Suprapubic skin (tissue), 4 donors: ENCODE results near the gene CACNA1H. TPM values are rescaled to one million over a fixed set of nuclear protein-coding genes. Genes with fewer than 3 reads are reported as not detected.

Experiments
- DNase-seq, 2 donors: peaks; one replicate each; pipeline ENCODE4 v3.0.0-alpha.2; 2019; ENCODE audit warnings: low spot score in 2 of 2
- H3K27ac ChIP-seq: fragments of 200-600 bp; sonication (generic); one replicate; pipeline ENCODE4 v1.5.1; 2019
- H3K27me3 ChIP-seq: fragments of 200-600 bp; sonication (generic); one replicate; pipeline ENCODE4 v1.5.1; 2019
- H3K36me3 ChIP-seq: fragments of 200-600 bp; sonication (generic); one replicate; pipeline ENCODE4 v1.5.1; 2019
- H3K4me1 ChIP-seq: fragments of 200-600 bp; sonication (generic); one replicate; pipeline ENCODE4 v1.5.1; 2019
- H3K4me3 ChIP-seq: fragments of 200-600 bp; sonication (generic); one replicate; pipeline ENCODE4 v1.5.1; 2019; ENCODE audit warnings: mild to moderate bottlenecking
- H3K9me3 ChIP-seq: fragments of 200-600 bp; sonication (generic); one replicate; pipeline ENCODE4 v1.5.1; 2019
- EP300 ChIP-seq: sonication (generic); formaldehyde crosslinking; IDR thresholded peaks from one replicate; pipeline ENCODE4 v1.6.1; 2017; ENCODE audit warnings: antibody characterized with exemption
- POLR2A ChIP-seq, 2 donors: fragments of 450-650 bp; IDR thresholded peaks; one replicate each; pipeline ENCODE4 v1.6.1; 2017; ENCODE audit warnings: antibody characterized with exemption in 2 of 2, mild to moderate bottlenecking in 2 of 2, moderate library complexity in 2 of 2
- POLR2AphosphoS5 ChIP-seq, 3 donors: sonication (generic); formaldehyde crosslinking; IDR thresholded peaks; one replicate each; pipeline ENCODE4 v1.6.1; 2017; ENCODE audit warnings: antibody characterized with exemption in 3 of 3
- WGBS: methylation state at CpG from one replicate; pipeline ENCODE4 v1.1.5; 2018; 5-methylcytosine and 5-hydroxymethylcytosine counted together
- total RNA-seq, 4 donors: library from RNA; depleted of rRNA; stranded (reverse); fragments of >200 nt; gene quantifications; one replicate each; pipeline ENCODE4 v1.1.0, GENCODE V29; 2016
- TF ChIP-seq, protein P1 (sequence below), 2 donors: fragments of 200-600 bp in 1 of 2; fragments of 450-650 bp in 1 of 2; sonication (generic) in 1 of 2; IDR thresholded peaks; one replicate each; pipeline ENCODE4 v1.5.1; 2016 to 2019; ENCODE audit warnings: antibody characterized with exemption in 2 of 2, mild to moderate bottlenecking in 1 of 2, moderate library complexity in 1 of 2

The CACNA1H gene
- total RNA-seq, 4 donors from 2014 or later = 19.4 to 167 (median 38.4) TPM

DNA sequence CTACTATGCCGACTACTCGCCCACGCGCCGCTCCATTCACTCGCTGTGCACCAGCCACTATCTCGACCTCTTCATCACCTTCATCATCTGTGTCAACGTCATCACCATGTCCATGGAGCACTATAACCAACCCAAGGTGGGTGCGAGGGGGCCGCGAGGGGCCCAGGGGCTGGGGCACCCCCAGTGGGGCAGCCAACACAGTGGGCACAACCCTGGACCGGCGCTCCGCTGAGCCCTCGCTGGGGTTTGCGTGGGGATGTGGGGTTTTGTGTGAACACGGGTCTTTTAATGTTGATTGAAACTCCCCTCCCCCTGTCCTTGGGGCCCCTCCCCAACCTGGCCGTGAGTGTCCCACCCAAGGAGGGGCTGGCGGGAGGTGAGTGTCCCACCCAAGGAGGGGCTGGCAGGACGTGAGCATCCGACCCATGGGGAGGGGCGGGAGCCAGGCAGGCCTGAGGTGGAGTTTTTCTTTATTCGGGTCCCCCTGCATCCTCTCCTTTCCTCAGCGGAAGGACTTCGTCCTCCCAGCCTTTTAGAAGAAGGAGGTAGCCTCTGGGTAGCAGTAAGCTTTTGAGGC lies 61.0 kb downstream of the CACNA1H start:
- H3K36me3 ChIP-seq = peaks cover 10% of the 10 kb centered on the region
- no peaks in the 10 kb centered on the region for H3K9me3 ChIP-seq
- TF ChIP-seq POLR2A (IDR thresholded peaks at IDR 0.05) (no peak), EP300 (no peak), POLR2AphosphoS5 (IDR thresholded peaks at IDR 0.05) (no peak)
- TF ChIP-seq, protein P1, sequence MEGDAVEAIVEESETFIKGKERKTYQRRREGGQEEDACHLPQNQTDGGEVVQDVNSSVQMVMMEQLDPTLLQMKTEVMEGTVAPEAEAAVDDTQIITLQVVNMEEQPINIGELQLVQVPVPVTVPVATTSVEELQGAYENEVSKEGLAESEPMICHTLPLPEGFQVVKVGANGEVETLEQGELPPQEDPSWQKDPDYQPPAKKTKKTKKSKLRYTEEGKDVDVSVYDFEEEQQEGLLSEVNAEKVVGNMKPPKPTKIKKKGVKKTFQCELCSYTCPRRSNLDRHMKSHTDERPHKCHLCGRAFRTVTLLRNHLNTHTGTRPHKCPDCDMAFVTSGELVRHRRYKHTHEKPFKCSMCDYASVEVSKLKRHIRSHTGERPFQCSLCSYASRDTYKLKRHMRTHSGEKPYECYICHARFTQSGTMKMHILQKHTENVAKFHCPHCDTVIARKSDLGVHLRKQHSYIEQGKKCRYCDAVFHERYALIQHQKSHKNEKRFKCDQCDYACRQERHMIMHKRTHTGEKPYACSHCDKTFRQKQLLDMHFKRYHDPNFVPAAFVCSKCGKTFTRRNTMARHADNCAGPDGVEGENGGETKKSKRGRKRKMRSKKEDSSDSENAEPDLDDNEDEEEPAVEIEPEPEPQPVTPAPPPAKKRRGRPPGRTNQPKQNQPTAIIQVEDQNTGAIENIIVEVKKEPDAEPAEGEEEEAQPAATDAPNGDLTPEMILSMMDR (IDR thresholded peaks at IDR 0.05) = no peak
- peaks cover 27% of the 10 kb centered on the region for H3K27me3 ChIP-seq
- H3K4me3 ChIP-seq = no peak overlapping the region
- no peaks in the 10 kb centered on the region for H3K4me1 ChIP-seq
- 78% methylated on average over 25 of the region's 25 CpGs for WGBS
- DNase-seq = no peak
- H3K27ac ChIP-seq = no peak overlapping the region

DNA sequence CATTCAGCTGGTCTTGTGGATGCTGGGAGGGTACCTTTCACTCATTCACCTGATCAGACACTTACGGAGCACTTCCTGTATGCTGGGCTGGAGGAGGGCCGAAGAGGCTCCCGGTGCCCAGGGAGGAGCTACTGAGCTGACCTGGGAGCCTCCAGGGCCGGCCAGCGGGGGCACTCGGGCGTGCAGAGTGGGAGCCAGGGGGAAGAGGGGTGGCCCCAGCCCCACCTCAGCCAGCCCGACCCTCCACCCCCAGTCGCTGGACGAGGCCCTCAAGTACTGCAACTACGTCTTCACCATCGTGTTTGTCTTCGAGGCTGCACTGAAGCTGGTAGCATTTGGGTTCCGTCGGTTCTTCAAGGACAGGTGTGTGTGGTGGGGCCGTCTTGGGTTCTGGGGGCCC lies 61.8 kb downstream of the CACNA1H start:
- peaks cover 27% of the 10 kb centered on the region for H3K27me3 ChIP-seq
- no peak overlapping the region for H3K27ac ChIP-seq
- no peak for TF ChIP-seq EP300
- no peak for TF ChIP-seq POLR2AphosphoS5 (IDR thresholded peaks at IDR 0.05)
- TF ChIP-seq, protein P1 (IDR thresholded peaks at IDR 0.05) = no peak
- TF ChIP-seq POLR2A (IDR thresholded peaks at IDR 0.05) = no peak
- 89% methylated on average over 7 of the region's 16 CpGs for WGBS
- DNase-seq = no peak
- H3K9me3 ChIP-seq = no peaks in the 10 kb centered on the region
- peaks cover 10% of the 10 kb centered on the region for H3K36me3 ChIP-seq
- no peak overlapping the region for H3K4me3 ChIP-seq
- H3K4me1 ChIP-seq = no peaks in the 10 kb centered on the region

DNA sequence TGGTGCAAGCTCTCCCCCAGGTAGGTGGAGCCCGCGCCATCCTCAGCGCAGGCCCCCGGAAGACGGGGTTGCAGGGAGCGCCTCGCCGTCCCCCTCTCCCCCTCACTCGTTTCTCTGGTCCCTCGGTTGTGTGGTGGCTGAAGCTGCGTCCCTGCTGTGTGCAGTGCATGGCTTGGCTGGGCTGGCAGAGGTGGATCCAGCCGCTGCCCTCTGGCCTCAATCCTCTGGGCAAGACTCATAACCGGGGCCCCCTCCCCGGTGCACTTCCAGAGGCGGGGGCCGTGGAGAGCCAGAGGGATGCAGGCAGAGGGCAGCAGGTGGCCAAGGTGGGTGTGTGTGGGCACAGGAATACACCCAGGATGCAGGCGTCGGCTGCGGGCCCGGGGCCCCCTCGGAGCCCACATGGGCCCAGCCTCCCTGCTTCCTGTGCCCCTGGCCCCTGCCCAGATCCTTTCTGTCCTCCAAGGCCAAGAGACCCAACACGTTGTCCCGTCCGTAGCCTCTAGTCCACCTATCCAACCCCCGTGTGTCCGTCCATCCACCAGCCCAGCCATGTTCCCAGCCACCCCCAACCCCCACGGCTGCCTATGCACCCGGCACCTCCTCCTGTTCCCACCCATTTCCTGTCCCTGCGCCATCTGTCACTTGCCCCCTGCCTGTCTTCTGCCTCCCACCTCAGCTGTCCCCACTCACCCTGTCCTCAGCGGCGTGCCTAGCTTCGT lies 62.8 kb downstream of the CACNA1H start:
- no peaks in the 10 kb centered on the region for H3K9me3 ChIP-seq
- WGBS = 79% methylated on average over 19 of the region's 32 CpGs
- peaks cover 10% of the 10 kb centered on the region for H3K36me3 ChIP-seq
- H3K4me1 ChIP-seq = no peaks in the 10 kb centered on the region
- peaks cover 25% of the 10 kb centered on the region for H3K27me3 ChIP-seq
- DNase-seq = no peak
- TF ChIP-seq POLR2A (IDR thresholded peaks at IDR 0.05) (no peak), EP300 (no peak), POLR2AphosphoS5 (IDR thresholded peaks at IDR 0.05) (no peak)
- TF ChIP-seq, protein P1 (IDR thresholded peaks at IDR 0.05) = no peak
- H3K27ac ChIP-seq = no peak overlapping the region
- H3K4me3 ChIP-seq = no peak overlapping the region

DNA sequence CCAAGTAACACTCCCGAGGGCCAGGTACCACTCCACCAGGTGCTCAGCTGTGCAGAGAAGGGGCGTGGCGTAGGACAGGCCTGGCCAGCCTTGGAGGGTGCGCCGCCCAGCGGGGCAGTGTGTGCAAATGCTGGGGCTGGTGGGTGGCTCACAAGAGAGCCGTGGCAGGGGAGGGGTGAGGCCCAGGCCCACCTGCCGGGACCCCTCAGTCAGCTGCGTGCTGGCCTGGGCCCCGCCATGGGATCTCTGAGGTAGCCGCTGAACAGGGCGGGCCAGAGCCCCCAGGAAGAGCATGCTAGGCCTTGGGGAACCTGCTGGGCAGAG lies 63.4 kb downstream of the CACNA1H start:
- H3K27me3 ChIP-seq = peaks cover 27% of the 10 kb centered on the region
- H3K9me3 ChIP-seq = no peaks in the 10 kb centered on the region
- no peaks in the 10 kb centered on the region for H3K4me1 ChIP-seq
- no peak overlapping the region for H3K4me3 ChIP-seq
- WGBS = 94% methylated on average over 12 of the region's 12 CpGs
- H3K27ac ChIP-seq = no peak overlapping the region
- DNase-seq = no peak
- TF ChIP-seq POLR2AphosphoS5 (IDR thresholded peaks at IDR 0.05) = no peak
- TF ChIP-seq, protein P1 (IDR thresholded peaks at IDR 0.05) = no peak
- TF ChIP-seq EP300 = no peak
- no peak for TF ChIP-seq POLR2A (IDR thresholded peaks at IDR 0.05)
- peaks cover 7% of the 10 kb centered on the region for H3K36me3 ChIP-seq

DNA sequence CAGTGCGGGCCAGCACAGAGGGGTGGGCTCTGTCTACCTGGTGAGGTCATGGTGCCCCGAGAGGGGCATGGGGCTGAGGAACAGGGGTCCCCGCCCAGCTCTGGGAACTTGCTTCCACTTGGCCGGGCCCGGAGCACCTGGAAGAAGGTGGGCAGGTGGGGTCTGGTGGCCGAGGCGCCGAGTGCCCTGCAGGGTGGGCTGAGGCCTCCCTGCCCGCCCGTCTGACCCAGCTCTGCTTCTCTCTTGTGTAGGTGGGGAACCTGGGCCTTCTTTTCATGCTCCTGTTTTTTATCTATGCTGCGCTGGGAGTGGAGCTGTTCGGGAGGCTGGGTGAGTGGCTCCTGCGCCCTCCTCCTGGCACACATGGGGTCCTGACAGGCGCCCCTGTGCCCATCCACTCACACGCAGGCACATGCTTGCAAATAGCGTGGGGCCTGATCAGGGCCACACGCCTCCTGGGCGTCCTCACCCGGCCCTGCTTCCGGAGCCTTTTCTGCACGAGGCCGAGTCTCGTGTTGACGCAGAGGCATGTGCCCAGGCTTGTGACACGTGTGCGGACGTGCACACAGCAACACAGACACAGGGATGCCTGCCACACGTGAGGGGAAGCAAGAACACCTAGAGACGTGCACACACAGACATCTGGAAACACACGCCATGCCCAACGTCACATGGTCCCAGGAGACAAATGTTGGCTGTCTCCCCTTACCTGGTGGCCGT lies 63.9 kb downstream of the CACNA1H start:
- Histone ChIP-seq H3K4me3 (no peak overlapping the region), H3K9me3 (no peaks in the 10 kb centered on the region), H3K27me3 (peaks cover 30% of the 10 kb centered on the region), H3K27ac (no peak overlapping the region), H3K4me1 (no peaks in the 10 kb centered on the region), H3K36me3 (peaks cover under 1% of the 10 kb centered on the region)
- TF ChIP-seq POLR2AphosphoS5 (IDR thresholded peaks at IDR 0.05) = no peak
- no peak for TF ChIP-seq EP300
- TF ChIP-seq, protein P1 (IDR thresholded peaks at IDR 0.05) = no peak
- no peak for TF ChIP-seq POLR2A (IDR thresholded peaks at IDR 0.05)
- DNase-seq = no peak
- 50% methylated on average over 9 of the region's 32 CpGs for WGBS
